Activated CD4-positive, alpha-beta T cell treated with anti-CD3 and anti-CD28 coated beads, Interleukin-2, amount 50 U/mL, for 4 hours (primary cell): Measurements from ENCODE around the gene LHX2.

ENCODE experiments used
- DNase-seq, 2 experiments: peaks; one replicate each; pipeline ENCODE4 v3.0.0-alpha.2; 2020

Gene LHX2

GRCh38 chr9:124068251-124068650, 56.7 kb downstream of the LHX2 start:
- DNase-seq = no peak

- DNase-seq = no peak
Measured at GRCh38 chr9:124074746-124075145, 63.2 kb downstream of the LHX2 start.

- no peak for DNase-seq
Measured at GRCh38 chr9:124075761-124076160, 64.2 kb downstream of the LHX2 start.

DNA sequence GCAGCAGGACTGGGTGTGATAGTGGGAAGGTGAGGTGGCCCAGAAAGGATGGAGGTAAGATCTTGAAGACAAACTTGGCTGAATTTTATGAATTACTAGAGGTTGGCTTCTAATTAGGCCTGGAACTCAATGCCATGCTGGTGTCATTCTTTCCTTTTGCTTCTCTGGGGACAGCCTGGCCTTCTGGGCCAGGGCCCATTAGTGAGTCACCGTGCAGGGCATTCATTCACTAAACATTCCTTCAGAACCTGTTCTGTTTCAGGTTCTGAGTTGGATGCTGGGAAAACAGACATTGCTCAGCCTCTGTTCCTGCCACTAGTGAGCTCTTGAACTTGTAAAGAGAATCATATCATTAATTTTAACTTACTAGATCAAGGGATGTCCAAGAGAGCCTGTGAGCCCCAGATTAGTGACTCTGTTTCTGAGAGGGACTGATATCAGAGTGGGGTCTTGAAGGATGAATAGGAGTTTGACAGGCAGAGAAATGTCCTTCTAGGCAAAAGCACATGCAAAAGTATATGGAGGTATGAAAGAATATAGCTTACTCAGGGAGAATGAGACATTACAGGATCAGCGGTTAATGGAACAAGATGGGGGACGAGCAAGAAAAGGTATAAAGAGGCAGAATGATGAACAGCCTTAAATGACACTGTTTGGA, 66.5 kb downstream of the LHX2 start:
- no peak for DNase-seq

GRCh38 chr9:124078641-124079040, 67.1 kb downstream of the LHX2 start:
- DNase-seq = no peak

- no peak for DNase-seq
Measured at GRCh38 chr9:124079176-124079925, 67.8 kb downstream of the LHX2 start.

- DNase-seq = no peak
Measured at GRCh38 chr9:124082622-124083021, 71.1 kb downstream of the LHX2 start.
